HCT116 (cell line): Measurements from ENCODE around the gene STPG2. TPM values are rescaled to one million over a fixed set of nuclear protein-coding genes. Genes with fewer than 3 reads are reported as not detected.
"Not testable (repeated sequence)": the region's sequence is repeated elsewhere in the genome, so short reads cannot be mapped to it uniquely, and the experiment has no call there.

Experiments used
- ATAC-seq: fragments of 200-7000 bp; cut with Tn5 transposase; 2 replicates; pipeline ENCODE4 v1.9.1; 2020; ENCODE audit warnings: mild to moderate bottlenecking, moderate library complexity
- BruUV-seq: library from RNA; stranded (reverse); fragments of 400-500 nt; replicated peaks from 2 replicates; lab custom pipeline; 2021; lab: Mats Ljungman, UMichigan
- CTCF ChIA-PET: fragments of 300-600 bp; sonication (Branson Sonifier 250); formaldehyde crosslinking; loops from one replicate; lab custom pipeline; 2021; ENCODE audit warnings: antibody characterized with exemption; lab: Charles Lee
- POLR2A ChIA-PET: fragments of 300-600, 350-600 bp; sonication (Branson Sonifier 250); formaldehyde crosslinking; loops from one replicate; lab custom pipeline; 2021; ENCODE audit warnings: antibody characterized with exemption; lab: Charles Lee
- RAD21 ChIA-PET, 2 experiments: fragments of 300-600 bp; sonication (Branson Sonifier 250); formaldehyde crosslinking; loops; one replicate each; lab custom pipeline; 2023; ENCODE audit warnings: low total read pairs in 2 of 2; ENCODE audit not compliant: uncharacterized antibody in 2 of 2, unreplicated experiment in 2 of 2, low non-redundant PET in 1 of 2; lab: Charles Lee
- DNase-seq: peaks from one replicate; pipeline ENCODE4 v3.0.0-alpha.2; 2010; ENCODE audit warnings: low read depth, low spot score
- H2AFZ ChIP-seq: fragments of 200-600 bp; shearing (Covaris generic), sonication (generic); 2 replicates; pipeline ENCODE4 v1.6.1; 2017; ENCODE audit warnings: low read depth, mixed run types, mixed read lengths, antibody characterized with exemption, low read length; ENCODE audit not compliant: poor library complexity, severe bottlenecking
- H3K27ac ChIP-seq: 2 replicates; pipeline ENCODE4 v1.5.1; 2012; ENCODE audit warnings: low read depth, low read length
- H3K27me3 ChIP-seq: fragments of 200-600 bp; sonication (generic); 2 replicates; pipeline ENCODE4 v1.6.1; 2016; ENCODE audit warnings: mixed run types, low read length, mixed read lengths; ENCODE audit not compliant: insufficient read depth
- H3K36me3 ChIP-seq, 2 experiments: fragments of 200-500 bp in 1 of 2; fragments of 200-600 bp in 1 of 2; sonication (Bioruptor generic) in 1 of 2; sonication (generic) in 1 of 2; 2 replicates each; pipeline versions ENCODE4 v1.5.1 to v1.6.1; 2014 to 2016; ENCODE audit warnings: low read length in 2 of 2, inconsistent platforms in 1 of 2, mixed read lengths in 1 of 2, mixed run types in 1 of 2; ENCODE audit not compliant: insufficient read depth in 2 of 2, control insufficient read depth in 1 of 2
- H3K4me1 ChIP-seq, 2 experiments: fragments of 200-600 bp in 1 of 2; sonication (generic) in 1 of 2; 2 replicates each; pipeline versions ENCODE4 v1.5.1 to v1.6.1; 2012 to 2017; ENCODE audit warnings: low read length in 2 of 2, inconsistent platforms in 1 of 2, mild to moderate bottlenecking in 1 of 2, mixed read lengths in 1 of 2, mixed run types in 1 of 2, moderate library complexity in 1 of 2; ENCODE audit not compliant: insufficient read depth in 2 of 2, control insufficient read depth in 1 of 2
- H3K4me2 ChIP-seq: fragments of 200-600 bp; sonication (generic); 2 replicates; pipeline ENCODE4 v1.6.1; 2017; ENCODE audit warnings: mixed run types, low read length, mixed read lengths
- H3K4me3 ChIP-seq, 2 experiments: fragments of 200-600 bp in 1 of 2; sonication (generic) in 1 of 2; replicated peaks in 1 of 2; 2 replicates each; pipeline ENCODE4 v1.5.1; 2011 to 2016; ENCODE audit warnings: low read length in 2 of 2, control low read depth in 1 of 2, low read depth in 1 of 2, mild to moderate bottlenecking in 1 of 2, mixed read lengths in 1 of 2, mixed run types in 1 of 2
- H3K79me2 ChIP-seq: fragments of 200-600 bp; sonication (generic); 2 replicates; pipeline ENCODE4 v1.6.1; 2017; ENCODE audit warnings: mild to moderate bottlenecking, mixed run types, low read length, moderate library complexity, mixed read lengths; ENCODE audit not compliant: insufficient read depth
- H3K9ac ChIP-seq: fragments of 200-600 bp; sonication (generic); 2 replicates; pipeline ENCODE4 v1.6.1; 2016; ENCODE audit warnings: low read length, mixed read lengths
- H3K9me2 ChIP-seq: fragments of 200-600 bp; sonication (generic), shearing (Covaris generic); 2 replicates; pipeline ENCODE4 v1.6.1; 2017; ENCODE audit warnings: mixed run types, mild to moderate bottlenecking, moderate library complexity; ENCODE audit not compliant: insufficient read depth
- H3K9me3 ChIP-seq, 2 experiments: fragments of 200-500 bp in 1 of 2; fragments of 200-600 bp in 1 of 2; sonication (Bioruptor generic) in 1 of 2; sonication (generic) in 1 of 2; 2 replicates each; pipeline ENCODE4 v1.6.1; 2014 to 2017; ENCODE audit warnings: low read length in 2 of 2, mixed read lengths in 2 of 2, inconsistent platforms in 1 of 2, low read depth in 1 of 2, mild to moderate bottlenecking in 1 of 2, mixed run types in 1 of 2, moderate library complexity in 1 of 2; ENCODE audit not compliant: control insufficient read depth in 1 of 2, insufficient read depth in 1 of 2
- H4K20me1 ChIP-seq: fragments of 200-600 bp; sonication (generic), shearing (Covaris generic); 2 replicates; pipeline ENCODE4 v1.6.1; 2017; ENCODE audit warnings: mixed run types, mild to moderate bottlenecking, moderate library complexity; ENCODE audit not compliant: insufficient read depth
- CBX3 ChIP-seq: IDR thresholded peaks from 2 replicates; pipeline ENCODE4 v1.6.1; 2012; ENCODE audit warnings: low read depth
- CEBPB ChIP-seq: IDR thresholded peaks from 2 replicates; pipeline ENCODE4 v1.6.1; 2012; ENCODE audit warnings: low read depth
- FOSL1 ChIP-seq: IDR thresholded peaks from 2 replicates; pipeline ENCODE4 v1.6.1; 2012; ENCODE audit warnings: low read depth
- JUND ChIP-seq: IDR thresholded peaks from 2 replicates; pipeline ENCODE4 v1.6.1; 2012
- RAD21 ChIP-seq: IDR thresholded peaks from 2 replicates; pipeline ENCODE4 v1.6.1; 2012; ENCODE audit warnings: low read depth, mild to moderate bottlenecking
- SIN3A ChIP-seq: IDR thresholded peaks from 2 replicates; pipeline ENCODE4 v1.6.1; 2012; ENCODE audit warnings: low read depth
- SP1 ChIP-seq: IDR thresholded peaks from 2 replicates; pipeline ENCODE4 v1.6.1; 2012; ENCODE audit warnings: low read depth
- SRF ChIP-seq: IDR thresholded peaks from 2 replicates; pipeline ENCODE4 v1.6.1; 2012; ENCODE audit warnings: low read depth
- ZNF274 ChIP-seq: fragments of 200-500 bp; sonication (Bioruptor generic); IDR thresholded peaks from 2 replicates; pipeline ENCODE4 v1.6.1; 2014; ENCODE audit warnings: mild to moderate bottlenecking, low read depth, low read length, inconsistent platforms
- intact Hi-C: fragments of 100-400 bp; cut with micrococcal nuclease; formaldehyde crosslinking; loops from 2 replicates; pipeline ENCODE4 v1.10.0; 2022
- total RNA-seq: library from RNA; stranded (reverse); gene quantifications from one replicate; pipeline ENCODE4 v1.2.1, GENCODE V29; 2021; ENCODE audit not compliant: unreplicated experiment

STPG2 gene
- total RNA-seq, 1 experiment from 2014 or later, result not detected

GRCh38 chr4:97560009-97560408 lies 583.3 kb downstream of the STPG2 start:
- no peaks in the 10 kb centered on the region for H3K79me2 ChIP-seq
- H3K4me2 ChIP-seq, result no peak overlapping the region
- no peaks in the 10 kb centered on the region for H3K9me2 ChIP-seq
- no TSS peak for BruUV-seq
- H3K27ac ChIP-seq, result no peak overlapping the region
- ATAC-seq, result no peak
- H3K9ac ChIP-seq, result no peak overlapping the region
- H3K27me3 ChIP-seq, result no peaks in the 10 kb centered on the region
- CTCF ChIA-PET, result no interaction called here
- H2AFZ ChIP-seq, result no peak overlapping the region
- H3K36me3 ChIP-seq, result no peaks in the 10 kb centered on the region
- RAD21 ChIA-PET, result no interaction called here
- no peak for TF ChIP-seq FOSL1
- H3K9me3 ChIP-seq, result no peaks in the 10 kb centered on the region
- no peak overlapping the region for H3K4me3 ChIP-seq
- DNase-seq, result no peak
- no peaks in the 10 kb centered on the region for H3K4me1 ChIP-seq
- intact Hi-C loops, result no loop called here
- no peaks in the 10 kb centered on the region for H4K20me1 ChIP-seq
- POLR2A ChIA-PET, result no interaction called here

- no peaks in the 10 kb centered on the region for H3K79me2 ChIP-seq
- no TSS peak for BruUV-seq
- intact Hi-C loops, result no loop called here
- no peaks in the 10 kb centered on the region for H3K9me2 ChIP-seq
- H3K36me3 ChIP-seq, result no peaks in the 10 kb centered on the region
- no peaks in the 10 kb centered on the region for H3K9me3 ChIP-seq
- no peak overlapping the region for H3K9ac ChIP-seq
- H3K4me1 ChIP-seq, result no peaks in the 10 kb centered on the region
- POLR2A ChIA-PET, result no interaction called here
- H4K20me1 ChIP-seq, result no peaks in the 10 kb centered on the region
- no peak overlapping the region for H3K4me3 ChIP-seq
- no peaks in the 10 kb centered on the region for H3K27me3 ChIP-seq
- ATAC-seq, result no peak
- DNase-seq, result no peak
- no peak overlapping the region for H2AFZ ChIP-seq
- RAD21 ChIA-PET, result no interaction called here
- H3K27ac ChIP-seq, result no peak overlapping the region
- CTCF ChIA-PET, result no interaction called here
- no peak overlapping the region for H3K4me2 ChIP-seq
- no peak for TF ChIP-seq ZNF274
- TF ChIP-seq CBX3, result no peak
- no peak for TF ChIP-seq CEBPB
- TF ChIP-seq JUND, result no peak
- no peak for TF ChIP-seq SIN3A
- TF ChIP-seq SP1, result no peak
- no peak for TF ChIP-seq SRF
- TF ChIP-seq RAD21, result no peak
Observed at GRCh38 chr4:97558204-97558778, 585.0 kb downstream of the STPG2 start.

- H3K4me2 ChIP-seq, H3K4me3 ChIP-seq, H4K20me1 ChIP-seq, ATAC-seq, H3K36me3 ChIP-seq, H2AFZ ChIP-seq, BruUV-seq, H3K27ac ChIP-seq, H3K9me3 ChIP-seq, CTCF ChIA-PET, RAD21 ChIA-PET, H3K27me3 ChIP-seq, H3K4me1 ChIP-seq, H3K79me2 ChIP-seq, H3K9ac ChIP-seq, DNase-seq, intact Hi-C loops, POLR2A ChIA-PET, H3K9me2 ChIP-seq: not testable (repeated sequence)
Observed at GRCh38 chr4:97550637-97551036, 592.6 kb downstream of the STPG2 start.
